CD4-positive, alpha-beta T cell treated with Interleukin-17A for 4 hours (primary cell): ENCODE results near the gene RGS6.

Experiments used
- DNase-seq: peaks from one replicate; pipeline ENCODE4 v3.0.0-alpha.2; 2020; ENCODE audit warnings: mixed read lengths

Gene RGS6

GRCh38 chr14:71947947-71948500 lies 15.8 kb downstream of the RGS6 start:
- no peak for DNase-seq

GRCh38 chr14:71952381-71953363 lies 20.4 kb downstream of the RGS6 start:
- DNase-seq: no peak

GRCh38 chr14:71956920-71957563 lies 24.8 kb downstream of the RGS6 start:
- no peak for DNase-seq

GRCh38 chr14:71959055-71959454 lies 26.8 kb downstream of the RGS6 start:
- no peak for DNase-seq

- DNase-seq: no peak
These were observed 28.5 kb downstream of the RGS6 start for GRCh38 chr14:71960494-71961353.

GRCh38 chr14:71961972-71962371 lies 29.7 kb downstream of the RGS6 start:
- DNase-seq: no peak

GRCh38 chr14:71964716-71965115 lies 32.5 kb downstream of the RGS6 start:
- DNase-seq: no peak

GRCh38 chr14:71966528-71966927 lies 34.3 kb downstream of the RGS6 start:
- no peak for DNase-seq

- no peak for DNase-seq
These were observed 35.5 kb downstream of the RGS6 start for GRCh38 chr14:71967704-71968103.

- DNase-seq: no peak
These were observed 38.0 kb downstream of the RGS6 start for GRCh38 chr14:71970272-71970671.

GRCh38 chr14:71985538-71986189 lies 53.4 kb downstream of the RGS6 start:
- no peak for DNase-seq

- DNase-seq: no peak
These were observed 56.2 kb downstream of the RGS6 start for GRCh38 chr14:71988476-71988875.

GRCh38 chr14:71988939-71989338 lies 56.7 kb downstream of the RGS6 start:
- no peak for DNase-seq

GRCh38 chr14:71994416-71994815 lies 62.2 kb downstream of the RGS6 start:
- no peak for DNase-seq

GRCh38 chr14:71995741-71996140 lies 63.5 kb downstream of the RGS6 start:
- no peak for DNase-seq

- no peak for DNase-seq
These were observed 64.4 kb downstream of the RGS6 start for GRCh38 chr14:71996610-71997009.

GRCh38 chr14:72000907-72001306 lies 68.7 kb downstream of the RGS6 start:
- no peak for DNase-seq

- no peak for DNase-seq
These were observed 70.5 kb downstream of the RGS6 start for GRCh38 chr14:72002731-72003130.

GRCh38 chr14:72008666-72009065 lies 76.4 kb downstream of the RGS6 start:
- no peak for DNase-seq

- no peak for DNase-seq
These were observed 78.2 kb downstream of the RGS6 start for GRCh38 chr14:72010474-72010873.

GRCh38 chr14:72013721-72014345 lies 81.6 kb downstream of the RGS6 start:
- DNase-seq: no peak

- DNase-seq: no peak
These were observed 82.3 kb downstream of the RGS6 start for GRCh38 chr14:72014486-72014885.
